K562 (cell line): ENCODE measurements around the gene ZNF460. TPM values are rescaled to one million over a fixed set of nuclear protein-coding genes. Genes with fewer than 3 reads are reported as not detected.
A peak's percentile ranks its signal among the peaks of the same experiment; 100 is the strongest.

ENCODE experiments used
- ATAC-seq: fragments of 200-7000 bp; cut with Tn5 transposase; 3 replicates; pipeline ENCODE4 v1.9.1; 2020; ENCODE audit warnings: moderate library complexity
- BruUV-seq: library from RNA; stranded (reverse); fragments of 400-500 nt; replicated peaks from 2 replicates; lab custom pipeline; 2021; lab: Mats Ljungman, UMichigan
- CTCF ChIA-PET: fragments of 300-600 bp; formaldehyde crosslinking; extraction: SDS; loops from one replicate; lab custom pipeline; 2021; ENCODE audit warnings: low intra/inter-chr PET ratio; lab: Yijun Ruan, JAX
- POLR2A ChIA-PET: fragments of 300-600, 350-650 bp; sonication (Branson Sonifier 250); formaldehyde crosslinking; extraction: SDS; loops from one replicate; lab custom pipeline; 2021; ENCODE audit warnings: antibody characterized with exemption, inconsistent platforms; lab: Yijun Ruan, JAX
- DNase-seq, 4 experiments: peaks; one replicate each; pipeline versions ENCODE4 v3.0.0 to v3.0.0-alpha.2; 2011 to 2018; ENCODE audit warnings: low spot score in 3 of 4, mixed read lengths in 3 of 4; ENCODE audit errors: extremely low read depth in 1 of 4
- FAIRE-seq: peaks from 2 replicates; lab custom pipeline; 2011; peaks lifted over from hg19 to GRCh38; lab: Jason Lieb, UNC
- H2AFZ ChIP-seq: 2 replicates; pipeline ENCODE4 v1.6.0; 2011; ENCODE audit warnings: low read depth, low read length, control low read depth, inconsistent platforms
- H3K27ac ChIP-seq: fragments of 200-600 bp; 3 replicates; pipeline ENCODE4 v1.8.0; 2011; ENCODE audit warnings: low read depth, mild to moderate bottlenecking, control low read depth, inconsistent platforms, low read length, moderate library complexity, mixed read lengths; ENCODE audit errors: extremely low read depth
- H3K27me3 ChIP-seq, 2 experiments: fragments of 300-600 bp in 1 of 2; 2 replicates in 1 of 2; 3 replicates in 1 of 2; pipeline versions ENCODE4 v1.6.0 to v1.8.0; 2011; ENCODE audit warnings: inconsistent platforms in 2 of 2, low read length in 2 of 2, mild to moderate bottlenecking in 1 of 2, mixed read lengths in 1 of 2, moderate library complexity in 1 of 2; ENCODE audit not compliant: control insufficient read depth in 2 of 2, insufficient read depth in 2 of 2
- H3K36me3 ChIP-seq: fragments of 300-600 bp; 3 replicates; pipeline ENCODE4 v1.8.0; 2011; ENCODE audit warnings: mild to moderate bottlenecking, low read length, inconsistent platforms; ENCODE audit not compliant: control insufficient read depth, insufficient read depth
- H3K4me1 ChIP-seq, 2 experiments: fragments of 200-600 bp in 1 of 2; replicated peaks in 1 of 2; 2 replicates in 1 of 2; 3 replicates in 1 of 2; pipeline versions ENCODE4 v1.5.1 to v1.8.0; 2011; ENCODE audit warnings: inconsistent platforms in 2 of 2, low read length in 2 of 2, mild to moderate bottlenecking in 1 of 2, mixed read lengths in 1 of 2, moderate library complexity in 1 of 2; ENCODE audit not compliant: control insufficient read depth in 2 of 2, insufficient read depth in 2 of 2
- H3K4me2 ChIP-seq: 2 replicates; pipeline ENCODE4 v1.6.1; 2011; ENCODE audit warnings: low read length, control low read depth, inconsistent platforms, mixed read lengths; ENCODE audit not compliant: insufficient read depth
- H3K4me3 ChIP-seq: fragments of 200-600 bp; sonication (generic), shearing (Covaris generic); 2 replicates; pipeline ENCODE4 v1.5.1; 2016; ENCODE audit warnings: control low read depth, inconsistent platforms
- H3K79me2 ChIP-seq: fragments of 200-600 bp; 3 replicates; pipeline ENCODE4 v1.8.0; 2011; ENCODE audit warnings: low read length, inconsistent platforms; ENCODE audit not compliant: control insufficient read depth, insufficient read depth
- H3K9ac ChIP-seq, 2 experiments: 2 replicates each; pipeline versions ENCODE4 v1.6.0 to v1.6.1; 2011; ENCODE audit warnings: low read depth in 2 of 2, low read length in 2 of 2, control low read depth in 1 of 2, inconsistent platforms in 1 of 2, mild to moderate bottlenecking in 1 of 2, mixed read lengths in 1 of 2; ENCODE audit not compliant: insufficient read depth in 1 of 2
- H3K9me1 ChIP-seq: one replicate; pipeline ENCODE4 v1.6.0; 2011; ENCODE audit warnings: inconsistent platforms, mild to moderate bottlenecking, low read length, moderate library complexity; ENCODE audit not compliant: control insufficient read depth, insufficient read depth
- H3K9me3 ChIP-seq: replicated peaks from 2 replicates; pipeline ENCODE4 v1.5.1; 2011; ENCODE audit warnings: low read depth, low read length, inconsistent platforms; ENCODE audit not compliant: control insufficient read depth, insufficient read depth
- H4K20me1 ChIP-seq: replicated peaks from 2 replicates; pipeline ENCODE4 v1.6.1; 2011; ENCODE audit warnings: low read length, inconsistent platforms, mixed read lengths; ENCODE audit not compliant: control insufficient read depth, insufficient read depth
- NFIC ChIP-seq: fragments of 450-650 bp; IDR thresholded peaks from 2 replicates; pipeline ENCODE4 v1.6.1; 2017; ENCODE audit warnings: mild to moderate bottlenecking, inconsistent platforms
- POLR2H ChIP-seq: IDR thresholded peaks from 2 replicates; pipeline ENCODE4 v1.6.1; 2016; ENCODE audit warnings: missing genetic modification characterization, low read depth, mild to moderate bottlenecking, control low read depth, missing compliant biosample characterization, moderate library complexity
- POU5F1 ChIP-seq: fragments of 150-350 bp; IDR thresholded peaks from 2 replicates; pipeline ENCODE4 v1.6.1; 2014; ENCODE audit warnings: borderline replicate concordance, low read length, low read depth, mild to moderate bottlenecking; ENCODE audit not compliant: partially characterized antibody
- ZNF75A ChIP-seq: fragments of 450-650 bp; formaldehyde crosslinking; IDR thresholded peaks from 2 replicates; pipeline ENCODE4 v1.4.0; 2020; ENCODE audit warnings: mild to moderate bottlenecking
- WGBS: fragments of 100-300 bp; shearing (Covaris generic); methylation state at CpG from one replicate; pipeline ENCODE4 v1.1.6; 2016; ENCODE audit warnings: low coverage, mixed read lengths; ENCODE audit not compliant: insufficient coverage; ENCODE audit errors: missing lambda C conversion rate; 5-methylcytosine and 5-hydroxymethylcytosine counted together
- in situ Hi-C: fragments of 300-500 bp; cut with MboI; formaldehyde crosslinking; loops from 4 replicates; pipeline ENCODE4 v1.15.0; 2018; ENCODE audit warnings: inconsistent platforms, mixed read lengths
- intact Hi-C: fragments of 100-400 bp; cut with micrococcal nuclease; formaldehyde crosslinking; loops from 2 replicates; pipeline ENCODE4 v1.14.2; 2022
- polyA plus RNA-seq, 8 experiments: library from polyadenylated mRNA; depleted of rRNA in 4 of 8; stranded (reverse) in 5 of 8; unstranded in 3 of 8; fragments of >200 nt; fragmentation: Nextera tagmentation in 2 of 8; fragmentation: Illumina TruSeq in 1 of 8; extraction: Ambion mirVana in 2 of 8; extraction: Trizol in 1 of 8; gene quantifications; 2 replicates each; pipeline versions ENCODE4 v1.2.1 to v1.2.3, GENCODE V29; 2011 to 2014; ENCODE audit warnings: inconsistent platforms in 1 of 8, missing spikeins in 1 of 8
- total RNA-seq, 7 experiments: library from RNA; depleted of rRNA in 6 of 7; stranded (reverse); fragments of >200 nt in 6 of 7; fragmentation: Illumina TruSeq in 2 of 7; extraction: Trizol in 2 of 7; gene quantifications; 2 replicates each; pipeline versions ENCODE4 v1.2.1 to v1.2.3, GENCODE V29; 2011 to 2021; ENCODE audit warnings: low replicate concordance in 1 of 7

ZNF460 gene
- total and polyA plus RNA-seq, 9 of the 15 experiments (the other 6 are each of a cell fraction or from before 2014, with no cell fraction given), result 0.45 to 36.2 (median 16.6) TPM

DNA sequence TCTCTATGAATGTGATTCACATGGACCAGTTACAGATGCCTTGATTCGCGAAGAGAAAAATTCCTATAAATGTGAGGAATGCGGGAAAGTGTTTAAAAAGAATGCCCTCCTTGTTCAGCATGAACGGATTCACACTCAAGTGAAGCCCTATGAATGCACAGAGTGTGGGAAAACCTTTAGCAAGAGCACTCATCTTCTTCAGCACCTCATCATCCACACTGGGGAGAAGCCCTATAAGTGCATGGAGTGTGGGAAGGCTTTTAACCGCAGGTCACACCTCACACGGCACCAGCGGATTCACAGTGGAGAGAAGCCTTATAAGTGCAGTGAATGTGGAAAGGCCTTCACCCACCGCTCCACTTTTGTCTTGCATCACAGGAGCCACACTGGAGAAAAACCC is 47.7 kb downstream of the ZNF460 start:
- Histone ChIP-seq H3K9me1 (no peaks in the 10 kb centered on the region), H3K9ac (no peak overlapping the region), H2AFZ (no peak overlapping the region), H3K4me2 (no peak overlapping the region), H3K9me3 (peaks cover 6% of the 10 kb centered on the region), H3K79me2 (no peaks in the 10 kb centered on the region; the same call in 2 of the 3 replicates), H3K4me1 (no peaks in the 10 kb centered on the region), H3K27ac (no peak overlapping the region)
- intact Hi-C loops (no loop called here), in situ Hi-C loops (no loop called here)
- no TSS peak for BruUV-seq
- CTCF ChIA-PET, result no interaction called here
- DNase-seq (no peak), FAIRE-seq (no peak)
- POLR2A ChIA-PET, result no interaction called here
- peak; percentile 76; the same call in 1 of the 2 replicates for TF ChIP-seq ZNF75A (CRISPR knock-in tag)
- TF ChIP-seq POLR2H (tag), result no peak
- TF ChIP-seq, all 486 proteins: peak for 1
- Histone ChIP-seq H3K36me3 (peaks cover 53% of the 10 kb centered on the region), H3K4me3 (no peak overlapping the region), H4K20me1 (no peaks in the 10 kb centered on the region), H3K27me3 (no peaks in the 10 kb centered on the region)
- 90% methylated on average over 8 of the region's 8 CpGs for WGBS
- ATAC-seq, result no peak

DNA sequence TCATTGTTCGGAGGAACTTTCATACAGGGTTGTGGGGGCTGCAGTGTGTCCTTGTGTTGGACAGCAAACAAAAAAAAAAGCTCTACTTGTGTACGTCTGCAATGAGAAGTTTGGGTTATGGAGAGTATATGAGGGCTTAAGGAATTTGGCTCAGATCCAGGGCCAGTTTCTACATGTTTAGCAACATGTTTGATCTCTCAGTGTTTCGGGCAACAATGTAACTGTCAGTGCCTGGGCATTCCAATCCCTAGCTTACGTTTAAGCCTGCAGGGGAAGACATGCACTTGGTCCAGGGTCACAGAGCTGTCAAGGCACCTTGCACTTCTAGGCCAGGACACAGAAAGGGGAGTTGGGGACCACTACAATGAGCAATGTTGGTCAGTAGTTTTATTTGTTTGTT is 53.9 kb downstream of the ZNF460 start:
- H3K36me3 ChIP-seq, result peaks cover under 1% of the 10 kb centered on the region; the same call in 1 of the 3 replicates
- ATAC-seq, result no peak
- intact Hi-C loops, result no loop called here
- WGBS, result 34% methylated on average over 4 of the region's 4 CpGs
- TF ChIP-seq POU5F1 (no peak), NFIC (peak; percentile 74)
- TF ChIP-seq, all 486 proteins: peak for 1
- Histone ChIP-seq H2AFZ (no peak overlapping the region), H3K9ac (no peak overlapping the region), H3K27ac (no peak overlapping the region), H3K9me1 (no peaks in the 10 kb centered on the region), H3K9me3 (no peaks in the 10 kb centered on the region), H3K4me2 (no peak overlapping the region), H3K27me3 (no peaks in the 10 kb centered on the region), H3K4me1 (no peaks in the 10 kb centered on the region), H4K20me1 (no peaks in the 10 kb centered on the region), H3K79me2 (no peaks in the 10 kb centered on the region), H3K4me3 (no peak overlapping the region)
- FAIRE-seq (no peak), DNase-seq (no peak)
- ChIA-PET CTCF (no interaction called here), POLR2A (no interaction called here)
- no TSS peak for BruUV-seq
- in situ Hi-C loops, result no loop called here
